Upper lobe of left lung (tissue), 4 donors: ENCODE data around the gene FAM168A.

Experiments
- CTCF ChIP-seq, 6 experiments: fragments of 450-650 bp in 4 of 6; fragments of 200-600 bp in 2 of 6; sonication (generic) in 2 of 6; IDR thresholded peaks; one replicate each; pipeline ENCODE4 v1.5.1; 2016 to 2019; ENCODE audit warnings: antibody characterized with exemption in 6 of 6
- EP300 ChIP-seq, 4 donors: sonication (generic); formaldehyde crosslinking; IDR thresholded peaks; one replicate each; pipeline ENCODE4 v1.5.1; 2017; ENCODE audit warnings: antibody characterized with exemption in 4 of 4, control low read depth in 2 of 4
- POLR2A ChIP-seq, 4 donors: fragments of 450-650 bp; IDR thresholded peaks; one replicate each; pipeline ENCODE4 v1.5.1; 2016 to 2017; ENCODE audit warnings: antibody characterized with exemption in 4 of 4, mild to moderate bottlenecking in 2 of 4
- POLR2AphosphoS5 ChIP-seq, 2 donors: sonication (generic); formaldehyde crosslinking; IDR thresholded peaks; one replicate each; pipeline ENCODE4 v1.5.1; 2017; ENCODE audit warnings: antibody characterized with exemption in 2 of 2

- no peak for TF ChIP-seq POLR2AphosphoS5 (IDR thresholded peaks at IDR 0.05)
- TF ChIP-seq CTCF (IDR thresholded peaks at IDR 0.05), result no peak
- TF ChIP-seq EP300 (IDR thresholded peaks at IDR 0.05), result no peak
- TF ChIP-seq POLR2A (IDR thresholded peaks at IDR 0.05), result no peak
These were observed 21.7 kb downstream of the FAM168A start for GRCh38 chr11:73576185-73576614.
